SK-N-SH treated with all-trans-retinoic acid at 6 μM for 48 hours (cell line): ENCODE measurements around the gene TRIM71.

Source experiments
- ARNTL ChIP-seq: fragments of 450-650 bp; formaldehyde crosslinking; IDR thresholded peaks from 2 replicates; pipeline ENCODE4 v1.5.0; 2020; ENCODE audit warnings: low read depth, mild to moderate bottlenecking, moderate library complexity, borderline replicate concordance
- ISL1 ChIP-seq: fragments of 250-450 bp; sonication (Bioruptor Pico); IDR thresholded peaks from 2 replicates; pipeline ENCODE4 v2.1.2; 2022; ENCODE audit warnings: mild to moderate bottlenecking, moderate library complexity
- OSR1 ChIP-seq: fragments of 250-450 bp; sonication (Bioruptor Pico); IDR thresholded peaks from 2 replicates; pipeline ENCODE4 v1.8.0; 2022; ENCODE audit warnings: moderate library complexity, mild to moderate bottlenecking, inconsistent platforms
- PATZ1 ChIP-seq: fragments of 250-450 bp; sonication (Bioruptor Pico); IDR thresholded peaks from 2 replicates; pipeline ENCODE4 v1.8.0; 2020; ENCODE audit warnings: mild to moderate bottlenecking, moderate library complexity, borderline replicate concordance
- PPARA ChIP-seq: fragments of 250-450 bp; sonication (Bioruptor Pico); IDR thresholded peaks from 2 replicates; pipeline ENCODE4 v1.5.0; 2020; ENCODE audit warnings: mild to moderate bottlenecking, borderline replicate concordance
- RARB ChIP-seq: fragments of 250-450 bp; sonication (Bioruptor Pico); IDR thresholded peaks from 2 replicates; pipeline ENCODE4 v1.8.0; 2021; ENCODE audit warnings: mild to moderate bottlenecking, moderate library complexity
- ZFP3 ChIP-seq: fragments of 250-450 bp; sonication (Bioruptor Pico); IDR thresholded peaks from 2 replicates; pipeline ENCODE4 v1.5.0; 2020; ENCODE audit warnings: mild to moderate bottlenecking, moderate library complexity
- ZFP30 ChIP-seq: fragments of 450-650 bp; formaldehyde crosslinking; IDR thresholded peaks from 2 replicates; pipeline ENCODE4 v1.5.0; 2022; ENCODE audit warnings: mild to moderate bottlenecking, moderate library complexity
- ZNF565 ChIP-seq: fragments of 450-650 bp; formaldehyde crosslinking; conservative IDR thresholded peaks from 2 replicates; pipeline ENCODE4 v1.5.0; 2020; ENCODE audit warnings: low read depth, mild to moderate bottlenecking, moderate library complexity
- ZNF8 ChIP-seq: fragments of 450-650 bp; formaldehyde crosslinking; IDR thresholded peaks from 2 replicates; pipeline ENCODE4 v1.5.0; 2020; ENCODE audit warnings: mild to moderate bottlenecking, moderate library complexity
- TF ChIP-seq, protein P1 (sequence below): fragments of 250-450 bp; sonication (Bioruptor Pico); IDR thresholded peaks from 2 replicates; pipeline ENCODE4 v1.5.1; 2021; ENCODE audit warnings: mild to moderate bottlenecking, moderate library complexity
- TF ChIP-seq, protein P2 (sequence below): fragments of 250-450 bp; sonication (Bioruptor Pico); IDR thresholded peaks from 2 replicates; pipeline ENCODE4 v1.8.0; 2021; ENCODE audit warnings: low read depth, mild to moderate bottlenecking, moderate library complexity, borderline replicate concordance

DNA sequence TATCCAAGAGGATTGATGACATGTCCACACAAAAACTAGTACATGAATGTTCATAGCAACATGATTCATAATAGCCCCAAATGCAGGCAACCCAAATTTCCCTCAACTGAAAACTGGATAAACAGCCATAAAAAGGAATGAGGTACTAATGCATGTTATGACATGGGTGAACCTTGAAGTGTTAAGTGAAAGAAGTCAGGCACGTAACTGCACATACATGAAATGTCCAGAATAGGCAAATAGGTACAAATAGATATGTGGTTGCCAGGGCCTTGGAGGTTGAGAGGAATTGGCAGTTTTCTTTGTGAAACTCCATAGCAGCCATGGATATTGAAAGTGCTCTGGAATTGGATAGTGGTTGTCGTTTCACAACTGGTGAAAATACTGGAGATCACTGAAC is 81.5 kb downstream of the TRIM71 start:
- TF ChIP-seq, protein P1, sequence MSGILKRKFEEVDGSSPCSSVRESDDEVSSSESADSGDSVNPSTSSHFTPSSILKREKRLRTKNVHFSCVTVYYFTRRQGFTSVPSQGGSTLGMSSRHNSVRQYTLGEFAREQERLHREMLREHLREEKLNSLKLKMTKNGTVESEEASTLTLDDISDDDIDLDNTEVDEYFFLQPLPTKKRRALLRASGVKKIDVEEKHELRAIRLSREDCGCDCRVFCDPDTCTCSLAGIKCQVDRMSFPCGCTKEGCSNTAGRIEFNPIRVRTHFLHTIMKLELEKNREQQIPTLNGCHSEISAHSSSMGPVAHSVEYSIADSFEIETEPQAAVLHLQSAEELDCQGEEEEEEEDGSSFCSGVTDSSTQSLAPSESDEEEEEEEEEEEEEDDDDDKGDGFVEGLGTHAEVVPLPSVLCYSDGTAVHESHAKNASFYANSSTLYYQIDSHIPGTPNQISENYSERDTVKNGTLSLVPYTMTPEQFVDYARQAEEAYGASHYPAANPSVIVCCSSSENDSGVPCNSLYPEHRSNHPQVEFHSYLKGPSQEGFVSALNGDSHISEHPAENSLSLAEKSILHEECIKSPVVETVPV (CRISPR knock-in tag) = no peak
- TF ChIP-seq ISL1 (no peak), PPARA (no peak), PATZ1 (CRISPR knock-in tag) (no peak), ZFP3 (CRISPR knock-in tag) (no peak), RARB (CRISPR knock-in tag) (no peak), OSR1 (CRISPR knock-in tag) (no peak), ZNF565 (CRISPR knock-in tag) (no peak), ZNF8 (no peak), ZFP30 (CRISPR knock-in tag) (no peak), ARNTL (CRISPR knock-in tag) (no peak)
- TF ChIP-seq, protein P2, sequence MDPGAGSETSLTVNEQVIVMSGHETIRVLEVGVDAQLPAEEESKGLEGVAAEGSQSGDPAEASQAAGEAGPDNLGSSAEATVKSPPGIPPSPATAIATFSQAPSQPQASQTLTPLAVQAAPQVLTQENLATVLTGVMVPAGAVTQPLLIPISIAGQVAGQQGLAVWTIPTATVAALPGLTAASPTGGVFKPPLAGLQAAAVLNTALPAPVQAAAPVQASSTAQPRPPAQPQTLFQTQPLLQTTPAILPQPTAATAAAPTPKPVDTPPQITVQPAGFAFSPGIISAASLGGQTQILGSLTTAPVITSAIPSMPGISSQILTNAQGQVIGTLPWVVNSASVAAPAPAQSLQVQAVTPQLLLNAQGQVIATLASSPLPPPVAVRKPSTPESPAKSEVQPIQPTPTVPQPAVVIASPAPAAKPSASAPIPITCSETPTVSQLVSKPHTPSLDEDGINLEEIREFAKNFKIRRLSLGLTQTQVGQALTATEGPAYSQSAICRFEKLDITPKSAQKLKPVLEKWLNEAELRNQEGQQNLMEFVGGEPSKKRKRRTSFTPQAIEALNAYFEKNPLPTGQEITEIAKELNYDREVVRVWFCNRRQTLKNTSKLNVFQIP (CRISPR knock-in tag) = no peak
